Hematopoietic multipotent progenitor cell treated with erythropoietin and hydrocortisone succinate and interleukin-3 and kit ligand, for 15 days (in vitro differentiated cells): ENCODE data around the gene PCDHGA1.
"Not testable (repeated sequence)": the region's sequence is repeated elsewhere in the genome, so short reads cannot be mapped to it uniquely, and the experiment has no call there.

ENCODE experiments used
- DNase-seq: peaks from one replicate; pipeline ENCODE4 v3.0.0-alpha.2; 2015; ENCODE audit warnings: low spot score

PCDHGA1 gene

DNA sequence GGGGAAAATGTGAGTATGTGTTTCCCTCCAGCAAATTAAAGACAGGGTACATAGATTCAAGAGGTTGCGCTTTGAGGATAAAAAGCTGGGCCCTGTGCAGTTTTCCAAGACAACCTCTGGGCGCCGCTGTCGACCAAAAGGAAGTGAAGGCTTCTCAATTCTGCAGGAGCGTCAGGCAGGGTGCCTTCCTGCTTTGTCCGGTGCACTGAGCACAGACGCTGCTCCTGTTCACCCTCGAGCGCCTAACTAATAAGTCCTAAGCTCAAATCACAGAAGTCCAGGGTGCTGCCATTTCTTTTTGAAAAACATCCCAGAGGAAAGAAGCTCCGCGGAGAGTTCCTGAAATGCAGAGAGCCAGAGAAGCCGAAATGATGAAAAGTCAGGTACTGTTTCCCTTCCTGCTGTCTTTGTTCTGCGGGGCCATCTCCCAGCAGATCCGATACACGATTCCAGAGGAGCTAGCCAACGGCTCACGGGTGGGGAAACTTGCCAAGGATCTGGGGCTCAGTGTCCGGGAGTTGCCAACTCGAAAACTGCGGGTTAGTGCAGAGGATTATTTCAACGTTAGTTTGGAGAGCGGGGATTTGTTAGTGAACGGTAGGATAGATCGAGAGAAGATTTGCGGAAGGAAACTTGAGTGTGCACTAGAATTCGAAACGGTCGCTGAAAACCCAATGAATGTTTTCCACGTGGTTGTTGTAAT lies 19.8 kb downstream of the PCDHGA1 start, which contains the start of gene PCDHGB1:
PCDHGB1 (plus strand) TSS at position 183 of the 703 bp plus-strand sequence; CDS start at position 345, 162 bp downstream.
- DNase-seq: no peak

DNA sequence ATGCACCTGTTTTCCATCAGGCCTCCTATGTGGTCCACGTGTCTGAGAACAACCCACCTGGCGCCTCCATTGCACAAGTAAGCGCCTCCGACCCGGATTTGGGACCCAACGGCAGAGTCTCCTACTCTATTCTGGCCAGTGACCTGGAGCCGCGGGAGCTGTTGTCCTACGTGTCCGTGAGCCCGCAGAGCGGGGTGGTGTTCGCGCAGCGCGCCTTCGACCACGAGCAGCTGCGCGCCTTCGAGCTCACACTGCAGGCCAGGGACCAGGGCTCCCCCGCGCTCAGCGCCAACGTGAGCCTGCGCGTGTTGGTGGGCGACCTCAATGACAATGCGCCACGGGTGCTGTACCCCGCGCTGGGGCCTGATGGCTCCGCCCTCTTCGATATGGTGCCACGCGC lies 21.3 kb downstream of the PCDHGA1 start:
- no peak for DNase-seq

DNA sequence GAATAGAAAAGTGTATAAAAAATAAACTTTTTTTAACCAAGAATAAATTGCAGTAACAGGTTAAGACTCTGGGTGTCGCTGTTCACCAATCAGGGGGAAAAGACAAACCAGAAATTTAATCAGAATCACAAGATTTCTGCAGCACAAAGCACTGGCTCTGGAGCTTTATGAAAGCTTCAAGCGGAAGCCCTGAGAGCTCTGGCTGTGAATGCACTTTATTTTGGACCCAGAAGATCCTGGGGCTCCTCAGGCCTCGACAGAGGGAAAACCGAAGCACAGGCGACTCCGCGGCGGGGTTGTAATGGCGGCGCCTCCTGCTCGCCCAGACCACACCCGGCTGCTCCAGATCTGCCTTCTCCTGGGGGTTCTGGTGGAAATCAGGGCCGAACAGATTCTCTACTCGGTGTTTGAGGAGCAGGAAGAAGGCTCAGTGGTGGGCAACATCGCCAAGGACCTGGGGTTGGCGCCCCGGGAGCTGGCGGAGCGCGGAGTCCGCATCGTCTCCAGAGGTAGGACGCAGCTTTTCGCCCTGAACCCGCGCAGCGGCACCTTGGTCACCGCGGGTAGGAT lies 24.7 kb downstream of the PCDHGA1 start, which contains the start of gene PCDHGA4:
PCDHGA4 (plus strand) TSS at position 122 of the 570 bp plus-strand sequence; CDS start at position 209, 87 bp downstream.
- no peak for DNase-seq

DNA sequence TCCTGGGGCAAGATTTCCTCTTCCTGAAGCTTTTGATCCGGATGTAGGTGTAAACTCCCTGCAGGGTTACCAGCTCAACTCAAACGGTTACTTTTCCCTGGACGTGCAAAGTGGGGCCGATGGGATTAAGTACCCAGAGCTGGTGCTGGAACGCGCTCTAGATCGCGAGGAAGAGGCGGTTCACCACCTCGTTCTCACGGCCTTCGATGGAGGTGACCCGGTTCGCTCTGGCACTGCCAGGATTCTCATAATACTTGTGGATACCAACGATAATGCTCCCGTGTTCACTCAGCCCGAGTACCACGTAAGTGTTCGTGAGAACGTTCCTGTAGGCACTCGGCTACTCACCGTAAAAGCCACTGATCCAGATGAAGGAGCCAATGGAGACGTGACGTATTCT lies 25.3 kb downstream of the PCDHGA1 start:
- DNase-seq: no peak

DNA sequence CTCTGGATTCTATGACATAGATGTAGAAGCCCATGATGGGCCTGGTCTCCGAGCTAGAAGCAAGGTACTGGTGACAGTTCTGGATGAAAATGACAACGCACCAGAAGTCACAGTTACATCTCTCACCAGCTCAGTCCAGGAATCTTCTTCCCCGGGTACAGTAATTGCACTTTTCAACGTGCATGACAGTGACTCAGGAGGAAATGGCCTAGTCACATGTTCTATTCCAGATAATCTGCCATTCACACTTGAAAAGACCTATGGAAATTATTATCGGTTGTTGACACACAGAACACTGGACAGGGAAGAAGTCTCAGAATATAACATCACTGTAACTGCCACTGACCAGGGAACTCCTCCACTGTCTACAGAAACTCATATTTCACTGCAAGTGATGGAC lies 25.8 kb downstream of the PCDHGA1 start:
- no peak for DNase-seq

DNA sequence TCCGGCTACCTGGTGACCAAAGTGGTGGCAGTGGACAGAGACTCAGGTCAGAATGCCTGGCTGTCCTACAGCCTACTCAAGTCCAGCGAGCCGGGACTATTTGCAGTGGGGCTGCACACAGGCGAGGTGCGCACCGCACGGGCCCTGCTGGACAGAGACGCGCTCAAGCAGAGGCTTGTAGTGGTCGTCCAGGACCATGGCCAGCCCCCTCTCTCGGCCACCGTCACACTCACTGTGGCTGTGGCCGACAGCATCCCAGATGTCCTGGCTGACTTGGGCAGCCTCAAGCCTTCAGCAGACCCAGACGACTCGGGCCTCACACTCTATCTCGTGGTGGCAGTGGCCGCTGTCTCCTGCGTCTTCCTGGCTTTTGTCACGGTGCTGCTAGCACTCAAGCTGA lies 26.6 kb downstream of the PCDHGA1 start:
- no peak for DNase-seq

DNA sequence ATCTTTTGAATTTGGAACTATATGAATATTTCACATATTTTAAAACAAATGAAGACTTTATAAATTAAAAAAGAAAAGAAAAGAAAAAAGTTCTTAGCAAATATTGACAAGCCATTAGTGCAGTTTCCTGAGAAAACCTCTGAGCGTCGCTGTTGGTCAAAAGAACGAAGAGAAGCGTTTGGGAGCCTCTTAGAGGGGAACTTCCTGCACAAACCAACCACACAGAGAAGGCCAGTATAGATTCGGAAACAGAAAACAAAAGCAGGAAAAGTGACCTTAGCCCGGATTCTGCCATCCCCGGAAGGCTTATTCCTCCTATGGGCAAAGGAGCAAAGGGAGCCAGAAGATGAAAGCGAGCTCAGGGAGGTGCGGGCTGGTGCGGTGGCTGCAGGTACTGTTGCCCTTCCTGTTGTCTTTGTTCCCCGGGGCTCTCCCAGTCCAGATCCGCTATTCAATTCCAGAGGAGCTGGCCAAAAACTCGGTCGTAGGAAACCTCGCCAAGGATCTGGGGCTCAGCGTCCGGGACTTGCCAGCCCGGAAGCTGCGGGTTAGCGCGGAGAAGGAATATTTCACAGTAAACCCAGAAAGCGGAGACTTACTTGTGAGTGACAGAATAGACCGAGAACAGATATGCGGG lies 29.6 kb downstream of the PCDHGA1 start, which contains the start of gene PCDHGB2:
PCDHGB2 (plus strand) TSS at position 205 of the 637 bp plus-strand sequence; CDS start at position 347, 142 bp downstream.
- no peak for DNase-seq

DNA sequence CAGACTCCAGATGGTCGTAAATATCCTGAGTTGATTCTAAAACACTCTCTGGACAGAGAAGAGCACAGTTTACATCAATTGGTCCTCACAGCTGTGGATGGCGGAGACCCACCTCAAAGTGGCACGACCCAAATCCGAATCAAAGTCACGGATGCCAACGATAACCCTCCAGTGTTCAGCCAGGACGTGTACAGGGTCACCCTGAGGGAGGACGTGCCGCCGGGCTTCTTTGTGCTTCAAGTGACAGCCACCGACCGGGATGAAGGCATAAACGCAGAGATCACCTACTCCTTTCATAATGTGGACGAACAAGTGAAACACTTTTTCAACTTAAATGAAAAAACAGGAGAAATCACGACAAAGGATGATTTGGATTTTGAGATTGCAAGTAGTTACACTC lies 30.4 kb downstream of the PCDHGA1 start:
- DNase-seq: no peak

DNA sequence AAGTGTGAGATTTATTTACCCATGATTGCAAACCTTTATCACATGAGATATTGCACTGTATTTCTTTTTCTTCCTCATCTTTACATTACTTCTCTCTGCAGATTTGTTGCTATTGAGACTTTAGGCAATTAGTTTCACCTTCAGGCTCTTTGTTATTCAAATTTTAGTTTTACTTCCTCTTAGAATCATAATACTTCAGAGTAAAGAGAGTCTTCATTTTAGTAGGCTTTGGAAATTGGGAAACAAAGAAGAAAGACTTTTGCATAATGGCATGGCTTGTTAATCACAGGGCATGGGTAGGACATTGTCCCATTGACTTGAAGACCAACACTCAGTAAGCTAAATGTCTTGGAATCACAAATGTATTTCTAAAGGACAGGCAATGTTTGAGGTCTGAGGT lies 32.4 kb downstream of the PCDHGA1 start:
- no peak for DNase-seq

DNA sequence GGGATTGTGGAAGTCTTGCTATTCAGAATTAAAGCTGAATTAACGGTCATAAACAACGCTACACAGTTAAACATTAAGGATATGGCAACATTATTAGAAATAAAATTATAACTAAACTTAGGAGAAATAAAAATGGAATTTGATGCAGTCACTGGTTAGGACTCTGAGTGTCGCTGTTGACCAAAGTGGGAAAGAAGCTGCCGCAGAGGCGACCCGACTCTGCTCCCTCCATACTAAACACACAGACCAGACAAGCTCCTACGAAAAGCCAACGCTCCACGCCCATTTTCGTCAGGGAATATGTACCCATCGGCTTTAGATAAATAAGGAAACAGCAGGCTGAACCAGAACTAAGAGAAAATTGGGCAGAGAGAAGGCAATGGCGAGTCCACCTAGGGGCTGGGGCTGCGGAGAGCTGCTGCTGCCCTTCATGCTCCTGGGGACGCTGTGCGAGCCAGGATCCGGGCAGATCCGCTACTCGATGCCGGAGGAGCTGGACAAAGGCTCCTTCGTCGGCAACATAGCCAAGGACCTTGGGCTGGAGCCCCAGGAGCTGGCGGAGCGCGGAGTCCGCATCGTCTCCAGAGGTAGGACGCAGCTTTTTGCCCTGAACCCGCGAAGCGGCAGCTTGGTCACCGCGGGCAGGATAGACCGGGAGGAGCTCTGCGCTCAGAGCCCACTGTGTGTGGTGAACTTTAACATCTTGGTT lies 33.8 kb downstream of the PCDHGA1 start, which contains the start of gene PCDHGA5:
PCDHGA5 (plus strand) TSS at position 211 of the 709 bp plus-strand sequence; CDS start at position 380, 169 bp downstream.
- DNase-seq: no peak

DNA sequence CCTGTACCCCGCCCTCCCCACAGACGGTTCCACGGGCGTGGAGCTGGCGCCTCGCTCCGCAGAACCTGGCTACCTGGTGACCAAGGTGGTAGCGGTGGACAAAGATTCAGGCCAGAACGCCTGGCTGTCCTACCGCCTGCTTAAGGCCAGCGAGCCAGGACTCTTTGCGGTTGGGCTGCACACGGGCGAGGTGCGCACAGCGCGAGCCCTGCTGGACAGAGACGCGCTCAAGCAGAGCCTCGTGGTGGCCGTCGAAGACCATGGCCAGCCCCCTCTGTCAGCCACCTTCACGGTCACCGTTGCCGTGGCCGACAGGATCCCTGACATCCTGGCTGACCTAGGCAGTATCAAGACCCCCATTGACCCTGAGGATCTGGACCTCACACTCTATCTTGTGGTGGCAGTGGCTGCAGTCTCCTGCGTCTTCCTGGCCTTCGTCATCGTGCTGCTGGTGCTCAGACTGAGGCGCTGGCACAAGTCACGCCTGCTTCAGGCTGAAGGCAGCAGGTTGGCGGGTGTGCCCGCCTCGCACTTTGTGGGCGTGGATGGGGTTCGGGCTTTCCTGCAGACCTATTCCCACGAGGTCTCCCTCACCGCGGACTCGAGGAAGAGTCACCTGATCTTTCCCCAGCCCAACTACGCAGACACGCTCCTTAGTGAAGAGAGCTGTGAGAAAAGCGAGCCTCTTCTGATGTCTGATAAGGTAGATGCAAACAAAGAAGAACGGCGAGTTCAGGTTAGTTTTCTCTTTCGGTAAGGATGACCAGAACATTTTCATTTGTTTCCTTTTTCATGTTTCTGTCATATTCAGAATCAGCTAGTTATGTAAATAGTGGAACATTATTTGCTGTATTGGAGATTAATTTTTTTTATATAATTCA lies 35.9 kb downstream of the PCDHGA1 start:
- no peak for DNase-seq

DNA sequence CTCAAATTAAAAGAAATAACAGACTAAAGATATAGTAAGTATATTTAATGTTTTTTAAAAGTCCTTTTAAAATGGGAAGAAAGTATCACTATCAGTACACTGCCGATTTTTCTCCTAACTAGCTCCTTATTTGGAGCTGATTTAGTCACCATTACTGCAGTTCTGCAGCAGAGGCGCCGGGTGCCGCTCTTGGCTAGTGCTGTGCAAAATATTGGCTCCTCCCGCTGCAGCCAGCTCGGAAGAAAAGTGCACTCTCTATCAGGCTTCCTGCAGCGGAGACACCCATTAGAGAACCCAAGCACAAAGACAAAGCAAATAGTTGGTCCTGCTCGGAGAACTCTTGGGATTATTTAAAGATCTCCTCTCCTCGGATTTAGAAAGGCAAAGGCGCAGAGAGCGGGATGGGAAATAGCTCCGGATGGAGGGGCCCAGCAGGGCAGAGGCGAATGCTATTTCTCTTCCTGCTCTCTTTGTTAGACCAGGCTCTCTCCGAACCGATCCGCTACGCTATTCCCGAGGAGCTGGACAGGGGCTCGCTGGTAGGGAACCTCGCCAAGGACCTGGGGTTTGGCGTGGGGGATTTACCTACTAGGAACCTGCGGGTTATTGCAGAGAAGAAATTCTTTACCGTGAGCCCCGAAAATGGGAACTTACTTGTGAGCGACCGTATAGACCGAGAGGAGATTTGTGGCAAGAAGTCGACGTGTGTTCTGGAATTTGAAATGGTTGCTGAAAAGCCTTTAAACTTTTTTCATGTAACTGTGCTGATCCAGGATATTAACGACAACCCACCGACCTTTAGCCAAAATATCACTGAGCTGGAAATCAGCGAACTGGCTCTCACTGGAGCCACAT lies 39.9 kb downstream of the PCDHGA1 start, which contains the start of gene PCDHGB3:
PCDHGB3 (plus strand) TSS at position 249 of the 855 bp plus-strand sequence; CDS start at position 402, 153 bp downstream.
- no peak for DNase-seq

DNA sequence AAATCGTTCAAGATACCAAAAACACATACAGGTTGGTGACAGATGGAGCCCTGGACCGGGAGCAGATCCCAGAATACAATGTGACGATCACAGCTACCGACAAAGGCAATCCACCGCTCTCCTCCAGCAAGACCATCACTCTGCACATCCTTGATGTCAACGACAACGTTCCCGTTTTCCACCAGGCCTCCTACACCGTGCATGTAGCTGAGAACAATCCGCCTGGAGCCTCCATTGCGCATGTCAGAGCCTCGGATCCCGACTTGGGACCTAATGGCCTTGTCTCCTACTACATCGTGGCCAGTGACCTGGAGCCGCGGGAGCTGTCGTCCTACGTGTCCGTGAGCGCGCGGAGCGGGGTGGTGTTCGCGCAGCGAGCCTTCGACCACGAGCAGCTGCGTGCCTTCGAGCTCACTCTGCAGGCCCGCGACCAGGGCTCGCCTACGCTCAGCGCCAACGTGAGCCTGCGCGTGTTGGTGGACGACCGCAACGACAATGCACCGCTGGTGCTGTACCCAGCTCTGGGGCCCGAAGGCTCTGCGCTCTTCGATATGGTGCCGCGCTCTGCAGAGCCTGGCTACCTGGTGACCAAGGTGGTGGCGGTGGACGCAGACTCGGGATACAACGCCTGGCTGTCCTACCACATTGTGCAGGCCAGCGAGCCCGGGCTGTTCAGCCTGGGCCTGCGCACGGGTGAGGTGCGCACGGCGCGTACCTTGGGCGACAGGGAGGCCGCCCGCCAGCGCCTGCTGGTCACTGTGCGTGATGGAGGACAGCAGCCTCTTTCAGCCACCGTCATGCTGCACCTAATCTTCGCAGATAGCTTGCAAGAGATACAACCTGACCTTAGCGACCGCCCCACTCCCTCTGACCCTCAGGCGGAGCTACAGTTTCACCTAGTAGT lies 41.5 kb downstream of the PCDHGA1 start:
- DNase-seq: no peak

DNA sequence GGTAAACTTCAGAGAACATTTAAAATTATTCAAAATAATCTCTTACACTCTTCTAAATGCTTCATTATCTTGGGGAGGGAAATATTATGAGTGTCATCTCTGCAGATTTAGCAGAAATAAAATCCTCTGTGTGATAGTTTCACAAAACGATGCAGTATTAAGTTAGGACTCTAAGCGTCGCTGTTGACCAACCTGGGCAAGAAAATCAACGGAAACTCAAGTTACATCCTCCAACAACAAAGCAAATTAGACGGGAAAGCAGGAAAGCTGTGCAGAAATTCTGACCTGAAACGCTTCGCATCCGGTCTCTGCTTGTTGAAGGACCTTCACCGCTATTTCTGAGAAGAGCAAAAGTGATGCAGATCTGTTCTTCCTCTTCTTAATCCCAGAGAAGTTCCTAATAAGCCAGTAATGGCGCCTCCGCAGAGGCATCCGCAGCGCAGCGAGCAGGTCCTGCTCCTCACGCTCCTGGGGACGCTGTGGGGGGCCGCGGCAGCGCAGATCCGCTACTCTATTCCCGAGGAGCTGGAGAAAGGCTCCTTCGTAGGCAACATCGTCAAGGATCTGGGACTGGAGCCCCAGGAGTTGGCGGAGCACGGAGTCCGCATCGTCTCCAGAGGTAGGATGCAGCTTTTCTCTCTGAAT lies 43.5 kb downstream of the PCDHGA1 start, which contains the start of gene PCDHGA6:
PCDHGA6 (plus strand) TSS at position 219 of the 645 bp plus-strand sequence; CDS start at position 412, 193 bp downstream.
- no peak for DNase-seq

DNA sequence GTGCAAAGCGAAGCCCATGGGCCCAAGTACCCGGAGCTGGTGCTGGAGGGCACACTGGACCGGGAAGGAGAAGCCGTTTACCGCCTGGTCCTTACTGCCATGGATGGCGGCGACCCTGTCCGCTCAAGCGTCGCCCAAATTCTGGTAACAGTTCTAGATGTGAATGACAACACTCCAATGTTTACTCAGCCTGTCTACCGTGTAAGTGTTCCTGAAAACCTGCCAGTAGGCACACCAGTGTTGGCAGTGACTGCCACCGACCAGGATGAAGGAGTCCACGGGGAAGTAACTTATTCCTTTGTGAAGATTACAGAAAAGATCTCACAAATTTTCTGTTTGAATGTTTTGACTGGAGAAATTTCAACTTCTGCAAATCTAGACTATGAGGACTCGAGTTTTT lies 44.3 kb downstream of the PCDHGA1 start:
- no peak for DNase-seq

DNA sequence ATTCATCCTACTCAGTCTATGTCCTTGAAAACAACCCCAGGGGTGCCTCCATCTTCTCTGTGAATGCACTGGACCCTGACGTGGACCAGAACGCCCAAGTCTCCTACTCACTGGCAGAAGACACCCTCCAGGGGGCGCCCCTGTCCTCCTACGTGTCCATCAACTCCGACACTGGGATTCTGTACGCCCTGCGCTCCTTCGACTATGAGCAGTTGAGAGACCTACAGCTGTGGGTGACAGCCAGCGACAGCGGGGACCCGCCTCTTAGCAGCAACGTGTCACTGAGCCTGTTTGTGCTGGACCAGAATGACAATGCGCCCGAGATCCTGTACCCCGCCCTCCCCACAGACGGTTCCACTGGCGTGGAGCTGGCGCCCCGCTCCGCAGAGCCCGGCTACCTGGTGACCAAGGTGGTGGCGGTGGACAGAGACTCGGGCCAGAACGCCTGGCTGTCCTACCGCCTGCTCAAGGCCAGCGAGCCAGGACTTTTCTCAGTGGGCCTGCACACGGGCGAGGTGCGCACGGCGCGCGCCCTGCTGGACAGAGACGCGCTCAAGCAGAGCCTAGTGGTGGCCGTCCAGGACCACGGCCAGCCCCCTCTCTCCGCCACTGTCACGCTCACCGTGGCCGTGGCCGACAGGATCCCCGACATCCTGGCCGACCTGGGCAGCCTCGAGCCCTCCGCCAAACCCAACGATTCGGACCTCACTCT lies 45.3 kb downstream of the PCDHGA1 start:
- DNase-seq: not testable (repeated sequence)

DNA sequence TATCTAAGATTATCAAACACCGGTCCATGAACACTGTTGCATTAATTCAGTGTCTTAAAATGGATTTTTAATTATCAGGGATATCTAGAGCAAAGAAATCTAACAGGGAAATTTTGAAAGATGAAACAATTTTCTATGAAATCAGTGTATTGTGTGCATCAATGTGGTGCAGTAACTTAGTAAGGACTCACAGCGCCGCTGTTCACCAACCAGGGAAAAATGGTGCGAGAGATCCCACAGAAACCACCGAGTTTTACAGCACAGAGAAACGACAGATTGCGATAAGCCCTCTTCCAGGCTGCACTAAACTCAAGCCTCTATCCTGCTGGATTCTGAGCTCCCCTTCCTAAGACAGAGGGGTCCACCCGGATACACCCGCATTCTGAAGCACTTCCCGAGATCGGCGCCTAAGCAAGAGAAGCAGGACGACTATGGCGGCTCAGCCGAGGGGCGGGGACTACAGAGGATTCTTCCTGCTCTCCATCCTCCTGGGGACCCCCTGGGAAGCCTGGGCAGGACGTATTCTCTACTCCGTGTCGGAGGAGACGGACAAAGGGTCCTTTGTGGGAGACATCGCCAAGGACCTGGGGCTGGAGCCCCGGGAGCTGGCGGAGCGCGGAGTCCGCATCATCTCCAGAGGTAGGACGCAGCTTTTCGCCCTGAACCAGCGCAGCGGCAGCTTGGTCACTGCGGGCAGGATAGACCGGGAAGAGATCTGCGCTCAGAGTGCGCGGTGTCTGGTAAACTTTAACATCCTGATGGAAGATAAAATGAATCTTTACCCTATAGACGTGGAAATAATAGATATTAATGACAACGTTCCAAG lies 52.4 kb downstream of the PCDHGA1 start, which contains the start of gene PCDHGA7:
PCDHGA7 (plus strand) TSS at position 274 of the 826 bp plus-strand sequence; CDS start at position 432, 158 bp downstream.
- DNase-seq: no peak
